ENCODE results near the gene ZNF219. TPM values are rescaled to one million over a fixed set of nuclear protein-coding genes. Genes with fewer than 3 reads are reported as not detected.

ZNF219 gene
- total and polyA plus RNA-seq, 2 of the 13 experiments (the other 11 are each of a cell fraction or from before 2014, with no cell fraction given): 34.5 to 36.6 TPM

GRCh38 chr14:21092273-21093011, 6.0 kb downstream of the ZNF219 start (continued):
- TF ChIP-seq PCBP1 (IDR thresholded peaks at IDR 0.05; ENCODE audit: borderline replicate concordance, low read depth, low read length) (peak; percentile 89; the same call in 1 of the 2 replicates), HMG20B (CRISPR knock-in tag; conservative IDR thresholded peaks at IDR 0.05) (no peak), ZNF292 (CRISPR knock-in tag; IDR thresholded peaks at IDR 0.05; ENCODE audit: borderline replicate concordance, low read depth) (no peak), ZNF33A (CRISPR knock-in tag; IDR thresholded peaks at IDR 0.05; ENCODE audit: borderline replicate concordance) (no peak), WIZ (CRISPR knock-in tag; IDR thresholded peaks at IDR 0.05) (no peak; the same call in none of the 2 replicates), ZNF367 (CRISPR knock-in tag; IDR thresholded peaks at IDR 0.05; ENCODE audit: borderline replicate concordance) (no peak), ZNF431 (CRISPR knock-in tag; IDR thresholded peaks at IDR 0.05; ENCODE audit: borderline replicate concordance, low read depth) (0 out of 2 replicates have a peak, but pooled peaks have one; percentile 11), ZNF652 (CRISPR knock-in tag; IDR thresholded peaks at IDR 0.05; ENCODE audit: borderline replicate concordance, low read depth) (no peak; the same call in 1 of the 2 replicates), SETDB1 (CRISPR knock-in tag; IDR thresholded peaks at IDR 0.05; ENCODE audit: borderline replicate concordance) (no peak), BCL3 (CRISPR knock-in tag; IDR thresholded peaks at IDR 0.05) (peak; percentile 82), SMAD3 (CRISPR knock-in tag; IDR thresholded peaks at IDR 0.05) (peak; percentile 73; the same call in 1 of the 2 replicates), KMT2B (CRISPR knock-in tag; IDR thresholded peaks at IDR 0.05) (peak; percentile 79), XBP1 (CRISPR knock-in tag; IDR thresholded peaks at IDR 0.05) (no peak), ZNF501 (CRISPR knock-in tag; IDR thresholded peaks at IDR 0.05) (peak; percentile 63; the same call in 1 of the 2 replicates), ZSCAN12 (CRISPR knock-in tag; IDR thresholded peaks at IDR 0.05) (no peak), ZNF598 (CRISPR knock-in tag; IDR thresholded peaks at IDR 0.05; ENCODE audit: borderline replicate concordance) (peak; percentile 94; the same call in 1 of the 2 replicates), ZNF737 (CRISPR knock-in tag; IDR thresholded peaks at IDR 0.05; ENCODE audit: borderline replicate concordance) (peak; percentile 77; the same call in 1 of the 2 replicates), EHMT2 (IDR thresholded peaks at IDR 0.05; ENCODE audit: borderline replicate concordance, low read depth, low read length) (no peak), LCORL (IDR thresholded peaks at IDR 0.05) (no peak), LCORL (CRISPR knock-in tag; IDR thresholded peaks at IDR 0.05) (peak; percentile 96), TSC22D2 (CRISPR knock-in tag; IDR thresholded peaks at IDR 0.05; ENCODE audit: borderline replicate concordance) (peak; percentile 93; the same call in 1 of the 2 replicates), RBAK (CRISPR knock-in tag; IDR thresholded peaks at IDR 0.05) (no peak), HIVEP1 (CRISPR knock-in tag; IDR thresholded peaks at IDR 0.05) (peak; percentile 73), RBFOX2 (IDR thresholded peaks at IDR 0.05; ENCODE audit: low read depth, low read length) (peak; percentile 88), ARNT2 (CRISPR knock-in tag; IDR thresholded peaks at IDR 0.05; ENCODE audit: low read depth) (peak; percentile 82)
- TF ChIP-seq, protein P1, sequence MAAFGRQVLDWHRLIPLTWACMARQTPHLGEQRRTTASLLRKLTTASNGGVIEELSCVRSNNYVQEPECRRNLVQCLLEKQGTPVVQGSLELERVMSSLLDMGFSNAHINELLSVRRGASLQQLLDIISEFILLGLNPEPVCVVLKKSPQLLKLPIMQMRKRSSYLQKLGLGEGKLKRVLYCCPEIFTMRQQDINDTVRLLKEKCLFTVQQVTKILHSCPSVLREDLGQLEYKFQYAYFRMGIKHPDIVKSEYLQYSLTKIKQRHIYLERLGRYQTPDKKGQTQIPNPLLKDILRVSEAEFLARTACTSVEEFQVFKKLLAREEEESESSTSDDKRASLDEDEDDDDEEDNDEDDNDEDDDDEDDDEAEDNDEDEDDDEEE (CRISPR knock-in tag; IDR thresholded peaks at IDR 0.05): peak; percentile 88
- TF ChIP-seq, protein P2, sequence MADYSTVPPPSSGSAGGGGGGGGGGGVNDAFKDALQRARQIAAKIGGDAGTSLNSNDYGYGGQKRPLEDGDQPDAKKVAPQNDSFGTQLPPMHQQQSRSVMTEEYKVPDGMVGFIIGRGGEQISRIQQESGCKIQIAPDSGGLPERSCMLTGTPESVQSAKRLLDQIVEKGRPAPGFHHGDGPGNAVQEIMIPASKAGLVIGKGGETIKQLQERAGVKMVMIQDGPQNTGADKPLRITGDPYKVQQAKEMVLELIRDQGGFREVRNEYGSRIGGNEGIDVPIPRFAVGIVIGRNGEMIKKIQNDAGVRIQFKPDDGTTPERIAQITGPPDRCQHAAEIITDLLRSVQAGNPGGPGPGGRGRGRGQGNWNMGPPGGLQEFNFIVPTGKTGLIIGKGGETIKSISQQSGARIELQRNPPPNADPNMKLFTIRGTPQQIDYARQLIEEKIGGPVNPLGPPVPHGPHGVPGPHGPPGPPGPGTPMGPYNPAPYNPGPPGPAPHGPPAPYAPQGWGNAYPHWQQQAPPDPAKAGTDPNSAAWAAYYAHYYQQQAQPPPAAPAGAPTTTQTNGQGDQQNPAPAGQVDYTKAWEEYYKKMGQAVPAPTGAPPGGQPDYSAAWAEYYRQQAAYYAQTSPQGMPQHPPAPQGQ (CRISPR knock-in tag; IDR thresholded peaks at IDR 0.05; ENCODE audit: borderline replicate concordance): 0 out of 2 replicates have a peak, but pooled peaks have one; percentile 79

All from HepG2 (cell line).